Activated CD4-positive, alpha-beta T cell treated with anti-CD3 and anti-CD28 coated beads for 48 hours (primary cell): ENCODE data around the gene ATXN7L2.
"Not testable (repeated sequence)": the region's sequence is repeated elsewhere in the genome, so short reads cannot be mapped to it uniquely, and the experiment has no call there.

Source experiments
- DNase-seq: peaks from one replicate; pipeline ENCODE4 v3.0.0-alpha.2; 2020

The ATXN7L2 gene, protein sequence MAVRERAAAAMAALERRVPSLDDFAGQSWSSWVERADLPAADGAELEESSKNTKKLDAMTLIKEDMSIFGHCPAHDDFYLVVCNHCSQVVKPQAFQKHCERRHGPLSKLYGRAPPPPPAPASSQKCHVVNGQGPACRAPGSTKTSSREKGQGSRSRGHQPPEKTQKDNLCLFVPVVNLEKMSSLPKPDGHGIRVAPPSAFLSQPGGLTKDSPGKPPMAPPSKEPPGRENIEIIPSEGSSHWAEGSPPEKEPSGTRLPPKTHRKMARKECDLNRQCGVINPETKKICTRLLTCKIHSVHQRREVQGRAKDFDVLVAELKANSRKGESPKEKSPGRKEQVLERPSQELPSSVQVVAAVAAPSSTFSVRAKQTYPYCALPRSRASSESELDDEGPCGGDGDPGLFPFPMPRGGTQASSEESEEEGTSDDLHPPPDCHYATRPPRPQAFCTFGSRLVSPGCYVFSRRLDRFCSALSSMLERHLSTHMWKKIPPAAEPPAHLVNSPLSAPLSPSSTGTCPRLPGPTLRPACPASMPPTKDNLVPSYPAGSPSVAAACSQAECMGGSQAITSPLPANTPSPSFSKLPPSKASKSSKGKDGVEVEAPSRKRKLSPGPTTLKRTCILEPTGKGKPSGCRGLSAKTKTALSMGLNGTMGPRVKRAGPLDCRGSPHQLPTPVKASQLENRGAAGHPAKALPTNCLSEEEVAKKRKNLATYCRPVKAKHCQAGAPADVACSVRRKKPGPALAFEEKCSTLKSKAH

DNA sequence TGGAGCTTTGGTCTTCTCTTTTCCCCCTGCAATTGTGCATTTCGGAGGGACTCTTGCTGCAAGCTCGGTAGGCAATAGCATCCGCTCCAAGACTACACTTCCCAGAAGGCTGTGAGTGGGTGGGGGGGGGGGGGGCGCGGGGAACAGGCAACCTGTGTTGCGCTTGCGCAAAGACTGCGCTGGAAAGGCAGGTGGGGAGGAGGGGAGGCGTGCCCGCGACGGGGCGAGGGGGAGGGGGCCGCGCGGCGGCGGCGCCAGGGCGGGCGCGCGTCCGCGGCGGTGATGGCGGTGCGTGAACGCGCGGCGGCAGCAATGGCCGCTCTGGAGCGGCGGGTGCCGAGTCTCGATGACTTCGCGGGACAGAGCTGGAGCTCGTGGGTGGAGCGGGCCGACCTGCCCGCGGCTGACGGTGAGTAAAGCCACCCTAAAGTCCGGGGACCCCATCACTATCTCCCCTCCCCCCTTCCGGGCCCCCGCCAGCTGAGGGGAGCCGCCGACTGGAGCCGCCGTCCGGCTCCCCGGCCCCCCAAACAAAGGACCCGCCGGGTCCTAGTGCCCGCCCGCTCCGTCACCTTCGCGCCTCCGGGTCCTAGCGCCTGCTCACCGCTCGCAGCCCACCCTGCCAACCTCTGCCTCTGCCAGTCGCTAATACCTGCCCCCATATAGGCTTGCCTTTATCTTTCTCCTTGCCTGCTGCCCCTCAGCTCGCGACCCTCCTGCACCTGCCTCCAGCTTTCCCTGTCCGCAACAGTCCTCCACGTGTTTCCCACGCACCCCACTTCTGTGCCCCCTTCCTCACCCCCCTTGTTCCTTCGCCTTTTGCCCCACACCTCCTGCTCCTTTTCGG lies at the start of gene ATXN7L2:
ATXN7L2 (plus strand) TSS at position 234 of the 847 bp plus-strand sequence; CDS start at position 283, 49 bp downstream.
- DNase-seq, result peak; percentile 93

DNA sequence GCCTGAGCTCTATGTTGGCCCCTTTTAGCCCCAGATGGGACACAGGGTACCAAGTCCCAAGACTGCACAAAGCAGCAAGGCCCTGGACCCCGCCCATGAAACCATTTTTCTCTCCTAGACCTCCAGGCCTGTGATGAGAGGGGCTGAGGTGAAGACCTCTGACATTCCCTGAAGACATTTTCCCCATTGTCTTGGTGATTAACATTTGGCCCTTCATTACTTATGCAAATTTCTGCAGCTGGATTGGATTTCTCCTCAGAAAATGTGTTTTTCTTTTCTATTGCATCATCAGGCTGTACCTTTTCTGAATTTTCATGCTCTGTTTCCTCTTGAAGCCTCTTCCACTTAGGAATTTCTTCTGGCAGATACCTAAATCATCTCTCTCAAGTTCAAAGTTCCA lies 49.2 kb upstream of the ATXN7L2 start:
- DNase-seq, result no peak

DNA sequence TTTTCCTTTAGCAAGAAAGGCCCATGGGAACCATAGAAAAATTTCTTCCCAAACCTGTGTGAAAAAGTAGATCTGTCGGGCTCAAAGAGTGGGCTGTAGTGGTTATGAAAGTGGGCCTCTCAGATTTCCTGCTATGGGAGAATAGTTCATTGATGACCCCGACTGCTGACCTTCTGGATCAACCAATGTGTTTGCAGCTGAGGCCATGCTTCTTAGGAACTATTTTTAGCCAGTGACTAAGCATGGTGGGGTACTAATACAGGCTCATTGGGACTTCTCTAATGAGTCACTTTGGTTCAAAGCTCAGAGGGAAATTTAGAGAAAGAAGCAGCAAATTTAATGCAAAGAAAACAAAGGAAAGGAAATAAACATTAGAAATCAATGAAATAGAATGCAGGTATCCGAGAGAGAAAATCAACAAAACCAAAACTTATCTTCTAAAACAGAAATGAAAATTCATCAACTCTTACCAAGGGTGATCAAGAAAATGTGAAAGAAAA lies 44.9 kb upstream of the ATXN7L2 start:
- no peak for DNase-seq

DNA sequence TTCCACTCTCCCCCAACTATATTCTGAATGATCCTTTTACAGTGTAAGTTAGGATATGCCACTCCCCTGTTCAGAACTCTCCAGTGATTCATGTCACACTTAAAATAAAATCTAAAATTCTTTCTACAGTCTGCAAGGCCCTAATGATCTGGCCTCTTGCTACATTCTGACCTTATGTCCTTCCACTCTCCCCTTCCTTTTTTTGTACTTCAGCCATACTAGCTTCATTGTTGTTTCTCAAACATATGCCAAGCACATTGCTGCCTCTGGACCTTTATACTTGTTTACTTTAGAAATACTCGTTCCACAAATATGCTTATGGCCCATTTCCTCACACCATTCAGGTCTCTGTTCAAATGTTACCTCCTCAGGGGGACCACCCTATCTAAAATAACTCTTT lies 42.6 kb upstream of the ATXN7L2 start:
- no peak for DNase-seq

DNA sequence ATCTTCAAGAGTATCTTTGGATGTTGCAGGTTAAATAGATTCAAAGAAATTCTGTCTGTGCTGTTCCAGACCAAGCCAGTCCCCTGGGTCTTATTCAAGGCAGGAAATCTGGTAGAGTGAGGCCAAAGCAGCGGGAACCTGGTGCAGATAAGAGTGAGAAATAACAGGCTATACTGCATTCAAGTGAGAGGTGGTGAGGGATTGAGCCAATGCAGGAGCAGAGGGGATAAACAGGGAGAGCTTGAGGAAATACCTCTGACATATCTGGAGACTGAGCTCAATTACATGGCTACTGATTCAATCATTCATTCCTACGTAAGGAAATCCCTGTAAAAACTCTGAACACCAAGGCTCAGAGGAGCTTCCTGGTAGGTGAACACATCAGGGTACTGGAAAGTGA lies 40.2 kb upstream of the ATXN7L2 start:
- no peak for DNase-seq

DNA sequence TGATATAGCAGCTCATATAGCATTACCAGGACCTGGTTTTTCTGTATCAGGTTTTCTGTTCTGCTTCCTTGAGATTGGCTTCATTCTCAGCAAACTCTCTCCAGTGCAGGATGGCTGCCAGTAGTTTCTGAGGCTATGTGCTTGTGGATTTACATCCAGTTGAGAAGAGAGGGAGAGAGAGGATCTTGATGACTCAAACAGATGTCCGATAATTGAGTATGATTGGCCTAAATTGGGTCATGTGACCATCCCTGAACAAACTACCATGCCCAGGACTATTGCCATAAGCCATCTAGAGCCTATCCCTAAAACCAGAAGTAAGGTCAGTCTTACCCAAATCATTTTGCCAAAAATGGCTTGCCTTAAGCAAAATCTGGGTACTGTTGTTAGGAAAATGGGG lies 39.4 kb upstream of the ATXN7L2 start:
- DNase-seq, result no peak

DNA sequence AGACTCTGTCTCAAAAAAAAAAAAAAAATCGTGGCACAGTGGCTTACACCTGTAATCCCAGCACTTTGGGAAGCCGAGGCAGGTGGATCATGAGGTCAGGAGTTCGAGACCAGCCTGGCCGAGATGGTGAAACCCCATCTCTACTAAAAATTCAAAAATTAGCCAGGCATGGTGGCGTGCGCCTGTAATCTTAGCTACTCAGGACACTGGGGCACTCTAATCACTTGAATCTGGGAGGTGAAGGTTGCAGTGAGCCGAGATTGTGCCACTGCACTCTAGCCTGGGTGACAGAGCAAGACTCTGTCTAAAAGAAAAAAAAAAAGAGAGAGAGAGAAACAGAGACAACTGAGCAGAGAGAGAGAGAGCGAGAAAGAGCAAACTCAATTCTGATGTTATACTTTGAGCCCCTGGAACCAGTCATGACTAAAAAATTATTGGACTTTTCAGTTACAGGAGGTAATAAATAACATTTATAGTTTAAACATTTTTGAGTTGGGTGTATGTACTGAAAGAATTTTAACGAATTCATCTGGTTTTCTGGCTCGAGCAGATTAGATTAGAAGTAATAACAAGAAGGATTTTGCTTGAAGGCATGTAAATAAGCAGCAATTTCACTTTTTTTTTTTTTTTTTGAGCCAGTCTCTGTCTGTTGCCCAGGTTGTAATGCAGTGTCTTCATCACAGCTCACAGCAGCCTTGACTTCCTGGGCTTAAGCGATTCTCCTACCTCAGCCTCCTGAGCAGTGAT lies 37.6 kb upstream of the ATXN7L2 start:
- DNase-seq, result not testable (repeated sequence)

DNA sequence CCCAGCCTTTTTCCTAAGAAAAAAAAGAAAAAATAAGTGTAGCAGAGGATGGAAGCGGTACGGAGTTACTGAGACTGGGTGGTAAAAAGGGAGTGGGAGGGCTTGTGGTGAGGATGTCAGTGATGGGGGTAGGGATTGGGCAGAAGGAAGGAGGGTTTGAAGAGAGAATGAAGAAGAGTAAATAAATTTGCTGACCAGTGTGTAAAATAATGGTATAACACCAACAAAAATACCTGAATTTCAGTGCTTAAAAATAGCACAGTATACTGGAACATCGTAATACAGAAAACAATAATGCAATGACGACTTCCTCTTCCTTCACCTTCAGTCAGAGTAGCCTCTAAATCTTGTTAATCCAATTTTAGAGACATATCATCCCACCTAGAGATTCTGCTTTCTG lies 36.2 kb upstream of the ATXN7L2 start:
- DNase-seq, result no peak

DNA sequence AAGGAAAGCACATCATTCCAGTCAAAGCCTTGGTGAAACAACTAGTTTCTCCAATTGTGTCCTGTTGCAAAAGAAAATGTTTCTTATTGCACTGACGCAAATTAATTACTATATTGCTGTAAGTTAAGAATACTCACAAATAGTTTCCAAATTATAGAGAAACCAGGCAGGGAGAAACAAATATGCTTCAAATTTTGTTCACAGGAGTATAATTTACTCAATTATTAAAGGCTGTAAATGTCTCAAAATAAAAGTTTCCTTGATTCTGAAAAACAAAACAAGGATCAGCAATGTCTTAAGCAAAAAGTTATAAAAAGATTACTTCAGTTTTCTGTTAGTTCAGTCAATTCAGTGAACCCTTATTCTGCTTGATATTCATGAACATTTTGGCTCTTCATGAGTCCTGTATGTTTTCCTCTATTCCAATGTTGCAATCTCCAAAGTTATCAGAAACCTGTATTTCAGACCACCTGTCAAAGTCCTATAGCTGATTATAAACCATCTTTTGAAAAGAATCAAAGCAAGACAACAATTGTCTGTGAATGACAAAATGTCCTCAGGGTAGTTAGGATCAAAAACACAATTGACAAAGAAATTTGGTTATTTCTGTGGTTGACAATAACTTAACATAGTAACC lies 29.1 kb upstream of the ATXN7L2 start:
- no peak for DNase-seq

DNA sequence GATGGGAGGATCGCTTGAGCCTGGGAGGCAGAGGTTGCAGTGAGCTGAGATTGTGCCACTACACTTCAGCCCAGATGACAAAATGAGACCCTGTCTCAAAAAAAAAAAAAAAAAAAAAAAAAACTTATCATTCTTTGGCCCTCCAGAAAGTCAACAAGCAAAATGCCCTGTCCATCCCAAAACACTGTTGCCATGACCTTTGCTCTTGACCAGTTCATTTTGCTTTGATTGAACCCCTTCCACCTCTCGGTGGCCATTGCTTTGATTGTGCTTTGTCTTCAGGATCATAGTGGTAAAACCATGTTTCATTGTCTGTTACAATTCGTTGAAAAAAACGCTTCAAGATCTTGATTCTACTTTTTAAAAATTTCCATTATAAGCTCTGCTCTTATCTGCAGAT lies 25.9 kb upstream of the ATXN7L2 start:
- no peak for DNase-seq

DNA sequence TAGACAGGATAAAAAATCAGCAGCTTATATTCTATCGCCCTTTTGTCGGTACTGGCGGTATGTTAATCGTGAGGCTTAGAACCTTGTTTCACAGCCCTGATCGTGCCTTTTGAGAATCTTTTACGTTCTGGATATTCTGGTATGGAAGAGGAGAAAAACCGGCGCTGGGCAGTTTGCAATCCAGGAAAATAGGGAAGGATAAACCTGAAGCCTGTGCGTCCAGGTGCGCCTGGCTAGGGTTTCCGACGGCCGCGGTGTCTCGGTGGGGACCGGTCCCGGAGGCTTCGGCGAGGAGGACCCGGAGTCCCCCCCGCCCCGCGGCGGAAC lies 17.6 kb upstream of the ATXN7L2 start:
- DNase-seq, result no peak

DNA sequence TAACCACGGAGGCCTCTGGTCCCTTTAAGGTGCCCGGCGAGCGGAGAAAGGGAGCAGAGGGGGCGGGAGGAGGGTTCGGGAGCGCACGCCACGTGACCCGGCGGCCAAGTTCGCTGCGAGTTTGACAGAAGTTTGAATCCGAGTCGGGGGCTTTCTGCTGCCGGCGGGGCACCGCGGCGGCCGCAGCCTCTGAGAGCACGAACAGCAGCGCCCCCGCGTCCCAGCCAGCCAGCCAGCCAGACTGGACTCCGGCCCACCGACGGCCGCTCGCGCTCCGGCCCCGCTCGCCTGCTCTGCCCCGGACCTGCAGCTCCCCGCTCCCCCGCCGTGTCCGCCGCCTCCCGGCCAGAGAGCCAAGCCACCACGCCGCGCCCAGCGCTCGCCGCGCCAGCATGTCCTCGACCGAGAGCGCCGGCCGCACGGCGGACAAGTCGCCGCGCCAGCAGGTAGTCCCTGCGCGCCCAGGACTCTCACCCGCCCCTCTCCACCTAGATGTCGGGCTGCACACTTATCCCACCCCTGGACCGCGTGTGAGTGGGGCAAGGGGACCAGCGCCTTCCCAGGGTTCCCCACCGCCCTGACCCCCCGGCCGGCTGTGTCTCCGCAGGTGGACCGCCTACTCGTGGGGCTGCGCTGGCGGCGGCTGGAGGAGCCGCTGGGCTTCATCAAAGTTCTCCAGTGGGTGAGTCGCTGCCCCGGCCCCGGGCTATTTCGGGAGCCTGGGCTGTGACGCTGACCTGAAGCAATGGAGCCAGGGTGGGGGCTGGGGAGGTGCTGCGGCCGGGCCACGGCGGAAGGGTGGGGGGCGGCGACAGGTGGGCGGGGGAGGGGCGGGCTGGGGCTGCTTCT lies 17.0 kb upstream of the ATXN7L2 start, which contains the start of gene SYPL2:
SYPL2 (plus strand) TSS at position 95 of the 849 bp plus-strand sequence; CDS start at position 393, 298 bp downstream.
- peak; percentile 23 for DNase-seq

DNA sequence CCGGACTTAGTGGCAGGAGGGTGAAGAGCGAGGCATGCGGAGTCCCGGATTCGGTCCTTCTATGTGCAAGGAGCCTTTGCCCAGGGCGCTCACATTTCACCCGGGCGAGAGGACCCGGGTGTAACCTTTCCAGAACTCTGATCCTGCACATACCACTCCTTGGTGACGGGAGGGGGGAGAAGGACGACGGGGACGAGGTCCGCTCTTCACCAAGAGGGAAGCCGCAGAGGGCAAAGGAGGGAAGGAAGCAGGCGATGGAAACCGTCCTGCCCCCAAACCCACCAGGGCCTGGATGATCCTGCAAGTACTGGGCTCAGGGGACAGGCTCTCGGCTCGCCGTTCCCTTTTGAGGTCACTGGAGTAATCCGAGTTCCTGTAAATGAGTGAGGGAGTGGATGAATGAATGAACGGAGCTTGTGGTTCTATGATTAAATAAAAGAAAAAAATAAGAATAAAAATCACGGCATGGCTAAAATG lies 16.4 kb upstream of the ATXN7L2 start:
- no peak for DNase-seq

DNA sequence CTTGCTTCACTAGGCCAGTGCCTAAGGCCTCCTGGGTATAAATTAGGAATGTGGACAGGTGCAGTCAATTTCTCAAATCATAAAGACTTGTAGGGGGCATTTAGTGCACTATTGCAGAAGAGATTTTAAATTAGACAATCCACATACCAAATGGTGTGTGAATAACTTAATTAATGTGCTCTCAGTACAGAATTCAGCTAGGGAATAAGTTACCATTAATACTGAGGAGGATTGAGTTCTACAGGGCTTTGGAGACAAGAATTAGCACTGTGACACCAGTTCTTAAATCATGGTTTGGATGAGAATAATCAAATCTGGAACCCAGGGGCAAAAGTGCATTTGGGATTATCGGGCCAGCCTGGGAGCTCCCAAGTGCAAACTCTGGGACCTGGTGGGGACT lies 15.6 kb upstream of the ATXN7L2 start:
- DNase-seq, result no peak

DNA sequence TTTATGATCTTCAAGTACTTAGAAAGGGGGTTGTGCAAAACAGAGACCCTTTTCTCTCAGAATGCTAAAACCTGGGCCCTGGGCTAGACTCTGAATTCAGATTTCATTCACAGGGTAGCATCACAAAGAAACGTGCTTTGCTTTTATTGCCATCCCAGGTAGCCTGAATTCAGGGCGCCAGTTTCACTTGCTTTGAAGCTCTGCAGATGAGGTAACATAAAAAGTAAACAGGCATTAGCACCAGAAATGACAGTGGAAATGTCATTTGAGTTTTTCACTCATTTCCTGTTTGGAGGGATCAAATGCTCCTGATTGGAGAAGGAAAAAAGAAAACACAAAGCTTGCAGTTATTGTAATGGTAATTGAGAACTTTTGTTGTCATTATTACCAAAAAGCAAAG lies 14.8 kb upstream of the ATXN7L2 start:
- DNase-seq, result no peak

DNA sequence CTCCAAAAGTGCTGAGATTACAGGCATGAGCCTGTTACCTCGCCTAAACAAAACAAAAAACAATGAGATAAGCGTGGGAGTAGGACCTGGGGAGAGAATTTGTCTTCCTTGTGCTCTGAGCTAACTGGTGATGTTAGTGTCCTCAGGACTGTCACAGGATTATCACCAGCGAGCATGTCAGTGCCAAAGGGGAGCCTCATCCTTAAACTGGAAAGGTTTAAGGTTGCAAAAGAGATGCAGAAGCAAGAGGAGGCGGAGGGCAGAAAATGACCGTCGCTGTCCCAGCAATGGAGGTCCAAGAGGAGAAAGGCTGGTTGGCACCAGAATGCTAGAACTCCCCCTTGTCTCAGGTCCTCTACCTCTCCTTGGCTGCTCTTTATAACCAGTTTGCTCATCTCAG lies 13.5 kb upstream of the ATXN7L2 start:
- DNase-seq, result no peak

DNA sequence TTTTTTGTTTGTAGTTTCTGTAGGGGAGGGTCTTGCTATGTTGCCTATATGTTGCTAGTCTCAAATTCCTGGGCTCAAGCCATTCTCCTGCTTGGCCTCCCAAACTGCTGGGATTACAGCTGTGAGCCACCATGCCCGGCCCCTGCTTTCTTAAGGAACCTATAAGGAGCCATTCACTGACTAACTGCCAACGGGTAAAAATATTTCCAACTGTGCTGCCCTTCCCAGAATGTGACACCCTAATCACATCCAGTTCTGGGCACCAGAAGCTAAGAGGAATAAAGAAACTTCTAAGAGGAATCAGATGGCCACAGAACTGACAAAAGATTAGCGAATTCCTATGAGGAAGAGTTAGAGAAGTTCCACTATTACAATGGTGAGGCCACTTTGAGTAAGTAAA lies 10.9 kb upstream of the ATXN7L2 start:
- DNase-seq, result no peak

DNA sequence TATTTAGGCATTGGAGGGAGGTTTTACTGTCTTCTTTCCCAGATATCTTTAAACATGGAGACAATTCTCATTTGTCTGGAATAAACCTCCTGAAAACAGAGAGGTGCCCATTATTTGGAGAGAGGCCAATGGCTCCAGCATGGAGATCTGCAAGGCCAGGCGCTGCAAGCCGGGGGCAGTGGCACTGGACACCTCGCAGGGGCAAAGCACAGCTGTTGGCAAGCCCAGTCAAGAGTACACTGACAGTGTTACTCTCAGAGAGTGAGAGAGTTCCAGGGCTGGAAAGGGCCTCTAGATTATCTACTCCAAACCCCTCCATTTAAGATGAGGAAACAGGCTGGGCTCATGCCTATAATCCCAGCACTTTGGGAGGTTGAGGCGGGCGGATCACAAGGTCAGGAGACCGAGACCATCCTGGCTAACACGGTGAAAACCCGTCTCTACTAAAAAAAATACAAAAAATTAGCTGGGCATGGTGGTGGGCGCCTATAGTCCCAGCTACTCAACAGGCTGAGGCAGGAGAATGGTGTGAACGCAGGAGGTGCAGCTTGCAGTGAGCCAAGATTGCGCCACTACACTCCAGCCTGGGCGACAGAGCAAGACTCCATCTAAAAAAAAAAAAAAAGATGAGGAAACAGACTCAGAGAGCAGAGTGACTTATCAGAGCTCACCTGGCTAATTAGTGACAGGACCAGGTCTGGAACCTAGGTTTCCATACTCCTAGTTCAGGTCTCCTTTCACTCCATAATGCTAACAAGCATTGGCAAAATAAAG lies 10.2 kb upstream of the ATXN7L2 start:
- not testable (repeated sequence) for DNase-seq

DNA sequence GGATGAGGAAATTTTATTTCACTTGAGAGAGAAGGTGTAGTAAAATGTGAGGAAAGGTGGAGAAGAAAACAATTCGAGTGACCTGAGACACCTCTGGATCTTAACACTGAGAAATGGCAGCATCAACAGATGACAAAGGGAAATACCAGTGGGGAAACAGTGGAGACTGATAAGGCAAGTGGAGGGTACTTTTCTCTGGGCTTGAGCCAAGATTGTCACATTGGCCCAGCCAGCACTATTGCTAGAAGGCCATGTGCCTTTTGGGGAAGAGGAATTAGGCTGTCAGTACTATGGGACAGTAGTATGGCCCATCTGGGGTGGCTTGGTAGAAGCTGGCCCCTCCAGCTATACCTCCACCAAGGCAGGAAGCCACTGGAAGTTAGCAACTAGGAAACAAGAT lies 9.0 kb upstream of the ATXN7L2 start:
- DNase-seq, result no peak

DNA sequence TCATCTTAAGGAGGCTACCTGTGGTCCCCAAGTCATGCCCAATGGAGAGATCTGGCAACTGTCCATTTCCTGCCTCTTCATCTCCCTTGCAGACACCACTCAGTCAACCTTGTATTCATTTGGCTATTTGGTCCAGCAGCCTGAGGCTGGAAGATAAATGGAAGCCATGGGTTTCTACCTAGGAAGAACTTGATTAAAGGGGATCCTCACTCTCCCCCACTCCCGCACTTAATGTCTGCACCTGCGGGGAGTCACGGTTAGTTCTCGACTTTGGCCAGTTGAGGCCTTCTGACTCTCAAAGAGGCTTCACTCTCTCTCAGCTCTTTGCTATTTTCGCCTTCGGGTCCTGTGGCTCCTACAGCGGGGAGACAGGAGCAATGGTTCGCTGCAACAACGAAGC lies 8.4 kb upstream of the ATXN7L2 start:
- DNase-seq, result no peak
